H9 (cell line): ENCODE measurements around the gene CLEC4C. TPM values are rescaled to one million over a fixed set of nuclear protein-coding genes. Genes with fewer than 3 reads are reported as not detected.

Experiments
- DNase-seq: peaks from one replicate; pipeline ENCODE4 v3.0.0-alpha.2; 2017
- H2AFZ ChIP-seq: one replicate; pipeline ENCODE4 v1.6.1; 2013; ENCODE audit warnings: mild to moderate bottlenecking, low read length, control low read depth, moderate library complexity
- H2AK5ac ChIP-seq: 2 replicates; pipeline ENCODE4 v1.6.1; 2013; ENCODE audit warnings: low read length, control low read depth, mixed read lengths; ENCODE audit not compliant: insufficient read length
- H2BK120ac ChIP-seq: one replicate; pipeline ENCODE4 v1.6.1; 2013; ENCODE audit warnings: low read depth, mild to moderate bottlenecking, low read length, control low read depth, inconsistent platforms; ENCODE audit not compliant: poor library complexity, severe bottlenecking
- H2BK12ac ChIP-seq: 2 replicates; pipeline ENCODE4 v1.6.1; 2013; ENCODE audit warnings: low read length, control low read depth, mixed read lengths, low read depth; ENCODE audit not compliant: insufficient read length
- H2BK15ac ChIP-seq: 2 replicates; pipeline ENCODE4 v1.6.1; 2013; ENCODE audit warnings: low read depth, low read length, control low read depth
- H2BK20ac ChIP-seq: one replicate; pipeline ENCODE4 v1.6.1; 2013; ENCODE audit warnings: low read depth, mild to moderate bottlenecking, low read length, control low read depth, inconsistent platforms; ENCODE audit not compliant: poor library complexity, severe bottlenecking
- H2BK5ac ChIP-seq: 2 replicates; pipeline ENCODE4 v1.6.1; 2013; ENCODE audit warnings: low read length, control low read depth, mixed read lengths; ENCODE audit not compliant: insufficient read length
- H3K14ac ChIP-seq: 2 replicates; pipeline ENCODE4 v1.6.1; 2013; ENCODE audit warnings: low read length, control low read depth; ENCODE audit not compliant: insufficient read depth
- H3K18ac ChIP-seq: 2 replicates; pipeline ENCODE4 v1.6.1; 2013; ENCODE audit warnings: low read depth, mild to moderate bottlenecking, mixed read lengths, low read length, control low read depth; ENCODE audit not compliant: insufficient read length
- H3K23ac ChIP-seq: 2 replicates; pipeline ENCODE4 v1.6.1; 2013; ENCODE audit warnings: low read length, control low read depth, mixed read lengths, low read depth; ENCODE audit not compliant: insufficient read length
- H3K23me2 ChIP-seq: 2 replicates; pipeline ENCODE4 v1.6.1; 2013; ENCODE audit warnings: low read depth, mild to moderate bottlenecking, mixed read lengths, low read length, control low read depth; ENCODE audit not compliant: insufficient read length, poor library complexity, severe bottlenecking
- H3K27ac ChIP-seq: 2 replicates; pipeline ENCODE4 v1.5.1; 2013; ENCODE audit warnings: low read length, control low read depth, mixed read lengths, low read depth; ENCODE audit not compliant: insufficient read length
- H3K27me3 ChIP-seq: 2 replicates; pipeline ENCODE4 v1.6.1; 2013; ENCODE audit warnings: low read length, control low read depth, inconsistent platforms; ENCODE audit not compliant: insufficient read depth
- H3K4ac ChIP-seq: 2 replicates; pipeline ENCODE4 v1.6.1; 2013; ENCODE audit warnings: low read depth, mild to moderate bottlenecking, control low read depth, inconsistent platforms, low read length, moderate library complexity
- H3K4me1 ChIP-seq: 2 replicates; pipeline ENCODE4 v1.6.1; 2013; ENCODE audit warnings: low read length, control low read depth, inconsistent platforms; ENCODE audit not compliant: insufficient read depth
- H3K4me2 ChIP-seq: 2 replicates; pipeline ENCODE4 v1.6.1; 2013; ENCODE audit warnings: low read length, control low read depth, mixed read lengths; ENCODE audit not compliant: insufficient read length, insufficient read depth
- H3K56ac ChIP-seq: 2 replicates; pipeline ENCODE4 v1.6.1; 2013; ENCODE audit warnings: low read depth, mild to moderate bottlenecking, mixed read lengths, low read length, control low read depth; ENCODE audit not compliant: insufficient read length
- H3K79me1 ChIP-seq: 2 replicates; pipeline ENCODE4 v1.6.1; 2013; ENCODE audit warnings: low read depth, mild to moderate bottlenecking, moderate library complexity, low read length, control low read depth, inconsistent platforms; ENCODE audit not compliant: insufficient read depth, poor library complexity, severe bottlenecking
- H3K79me2 ChIP-seq: 2 replicates; pipeline ENCODE4 v1.6.1; 2013; ENCODE audit warnings: low read length, control low read depth, inconsistent platforms; ENCODE audit not compliant: insufficient read depth
- H3K9ac ChIP-seq: 2 replicates; pipeline ENCODE4 v1.6.1; 2013; ENCODE audit warnings: low read length, control low read depth, mixed read lengths; ENCODE audit not compliant: insufficient read length; ENCODE audit errors: extremely low read depth
- H3K9me3 ChIP-seq: one replicate; pipeline ENCODE4 v1.6.1; 2013; ENCODE audit warnings: low read depth, low read length, inconsistent platforms; ENCODE audit not compliant: control insufficient read depth
- H3T11ph ChIP-seq: one replicate; pipeline ENCODE4 v1.6.1; 2013; ENCODE audit warnings: mild to moderate bottlenecking, low read length, control low read depth, inconsistent platforms
- H4K20me1 ChIP-seq: one replicate; pipeline ENCODE4 v1.6.1; 2013; ENCODE audit not compliant: control insufficient read depth, insufficient read length, insufficient read depth
- H4K5ac ChIP-seq: 2 replicates; pipeline ENCODE4 v1.6.1; 2013; ENCODE audit warnings: low read depth, mild to moderate bottlenecking, mixed read lengths, low read length, control low read depth; ENCODE audit not compliant: insufficient read length
- H4K8ac ChIP-seq: replicated peaks from 2 replicates; pipeline ENCODE4 v1.6.1; 2013; ENCODE audit warnings: low read length, control low read depth, mixed read lengths, low read depth; ENCODE audit not compliant: insufficient read length
- H4K91ac ChIP-seq: 2 replicates; pipeline ENCODE4 v1.6.1; 2013; ENCODE audit warnings: low read depth, mild to moderate bottlenecking, moderate library complexity, mixed read lengths, low read length, control low read depth; ENCODE audit not compliant: insufficient read length
- H3K27ac Mint-ChIP-seq, 3 experiments: 2 replicates in 2 of 3; 3 replicates in 1 of 3; pipeline ENCODE4 v1.8.0; 2020 to 2021; ENCODE audit warnings: mixed read lengths in 3 of 3, mild to moderate bottlenecking in 1 of 3, moderate library complexity in 1 of 3
- H3K27me3 Mint-ChIP-seq: 2 replicates; pipeline ENCODE4 v1.8.0; 2021; ENCODE audit warnings: low read depth, mild to moderate bottlenecking, moderate library complexity, mixed read lengths
- H3K36me3 Mint-ChIP-seq, 3 experiments: 2 replicates in 2 of 3; 3 replicates in 1 of 3; pipeline ENCODE4 v1.8.0; 2020 to 2021; ENCODE audit warnings: low read depth in 3 of 3, mixed read lengths in 3 of 3; ENCODE audit not compliant: insufficient read depth in 1 of 3
- H3K4me1 Mint-ChIP-seq, 2 experiments: 2 replicates each; pipeline ENCODE4 v1.8.0; 2020; ENCODE audit warnings: mixed read lengths in 2 of 2
- H3K4me3 Mint-ChIP-seq, 2 experiments: 2 replicates in 1 of 2; 3 replicates in 1 of 2; pipeline ENCODE4 v1.8.0; 2020 to 2021; ENCODE audit warnings: mild to moderate bottlenecking in 2 of 2, mixed read lengths in 2 of 2, moderate library complexity in 1 of 2
- H3K9me3 Mint-ChIP-seq, 2 experiments: 2 replicates in 1 of 2; 3 replicates in 1 of 2; pipeline ENCODE4 v1.8.0; 2020; ENCODE audit warnings: mild to moderate bottlenecking in 2 of 2, mixed read lengths in 2 of 2, moderate library complexity in 1 of 2
- CTCF ChIP-seq: fragments of 200-600 bp; sonication (generic); conservative IDR thresholded peaks from 3 replicates; pipeline ENCODE4 v1.8.0; 2021; ENCODE audit warnings: antibody characterized with exemption, mild to moderate bottlenecking
- WGBS: extraction: QIAGEN DNeasy Blood & Tissue Kit; methylation state at CpG from one replicate; pipeline ENCODE4 v1.1.7; 2013; ENCODE audit warnings: missing lambda C conversion rate, low lambda C conversion rate, mixed read lengths; ENCODE audit not compliant: insufficient read length; ENCODE audit errors: extremely low coverage; 5-methylcytosine and 5-hydroxymethylcytosine counted together
- total RNA-seq: library from RNA; stranded (reverse); gene quantifications from 2 replicates; pipeline ENCODE4 v1.2.1, GENCODE V29; 2021

CLEC4C gene
- total RNA-seq, 1 experiment from 2014 or later, result 0.26 TPM

- Histone ChIP-seq H3K79me2 (no peaks in the 10 kb centered on the region), H2BK5ac (no peak overlapping the region), H3K4me1 (no peaks in the 10 kb centered on the region), H3K23me2 (no peaks in the 10 kb centered on the region), H3K14ac (no peak overlapping the region), H3K23ac (no peak overlapping the region), H4K8ac (no peak overlapping the region), H3K18ac (no peak overlapping the region), H3K9ac (no peak overlapping the region), H2BK12ac (no peak overlapping the region), H3K4ac (no peak overlapping the region), H3K4me2 (no peak overlapping the region), H3K56ac (no peak overlapping the region), H3K9me3 (no peaks in the 10 kb centered on the region), H3K79me1 (no peaks in the 10 kb centered on the region), H4K20me1 (no peaks in the 10 kb centered on the region), H2BK20ac (no peak overlapping the region), H2AK5ac (no peak overlapping the region), H4K91ac (no peak overlapping the region), H3K27ac (no peak overlapping the region), H2BK15ac (no peak overlapping the region), H4K5ac (no peak overlapping the region), H2BK120ac (no peak overlapping the region), H2AFZ (no peak overlapping the region), H3K27me3 (no peaks in the 10 kb centered on the region), H3T11ph (no peak overlapping the region)
- peaks cover 0 to 9% (median 6%) of the 10 kb centered on the region in 3 experiments; a peak in 5 of 7 replicates for H3K36me3 Mint-ChIP-seq
- peaks cover 13 to 15% of the 10 kb centered on the region in 2 experiments; a peak in 2 of 4 replicates for H3K4me1 Mint-ChIP-seq
- H3K27ac Mint-ChIP-seq, result peak overlapping the region in 1 of 3 experiments; percentile 13; a peak in 2 of 7 replicates
- H3K4me3 Mint-ChIP-seq, result no peak overlapping the region
- DNase-seq, result no peak
- peaks cover 9 to 16% of the 10 kb centered on the region in 2 experiments; a peak in 4 of 5 replicates for H3K9me3 Mint-ChIP-seq
- no peak for TF ChIP-seq CTCF
- H3K27me3 Mint-ChIP-seq, result no peaks in the 10 kb centered on the region
- WGBS, result no CpG with 5 or more reads among the region's 8 CpGs
Observed at GRCh38 chr12:7749442-7749841, 2.3 kb upstream of the CLEC4C start.
